Body of pancreas (tissue), 4 donors: Measurements from ENCODE around the gene RECQL.

Experiments
- CTCF ChIP-seq, 7 experiments: fragments of 450-650 bp in 4 of 7; fragments of 200-600 bp in 3 of 7; sonication (generic) in 3 of 7; IDR thresholded peaks; one replicate each; pipeline ENCODE4 v1.5.1; 2016 to 2019; ENCODE audit warnings: antibody characterized with exemption in 7 of 7
- POLR2A ChIP-seq, 3 donors: fragments of 450-650 bp; IDR thresholded peaks; one replicate each; pipeline ENCODE4 v1.6.1; 2016; ENCODE audit warnings: antibody characterized with exemption in 3 of 3, mild to moderate bottlenecking in 2 of 3

GRCh38 chr12:21499765-21500164 is 1.7 kb downstream of the RECQL start:
- TF ChIP-seq CTCF (IDR thresholded peaks at IDR 0.05) (no peak), POLR2A (IDR thresholded peaks at IDR 0.05) (no peak)
